H1 (cell line): ENCODE measurements around the gene ATP10D. TPM values are rescaled to one million over a fixed set of nuclear protein-coding genes. Genes with fewer than 3 reads are reported as not detected.

Source experiments
- ATF3 ChIP-seq: IDR thresholded peaks from 2 replicates; pipeline ENCODE4 v1.6.1; 2011; ENCODE audit warnings: low read depth, mild to moderate bottlenecking, low read length; ENCODE audit not compliant: insufficient read depth
- BACH1 ChIP-seq: IDR thresholded peaks from 2 replicates; pipeline ENCODE4 v1.6.1; 2012; ENCODE audit warnings: low read length, improper control_type of control experiment
- BCL11A ChIP-seq, 2 experiments: IDR thresholded peaks; one replicate each; pipeline ENCODE4 v1.6.1; 2011; ENCODE audit warnings: low read depth in 2 of 2, low read length in 2 of 2, mild to moderate bottlenecking in 2 of 2
- BRCA1 ChIP-seq: IDR thresholded peaks from 2 replicates; pipeline ENCODE4 v1.6.1; 2012; ENCODE audit warnings: low read depth, low read length, improper control_type of control experiment
- CBX8 ChIP-seq: fragments of 300-800, 300-1000 bp; sonication (generic); IDR thresholded peaks from 2 replicates; pipeline ENCODE4 v1.7.1; 2016; ENCODE audit warnings: low read depth, low read length, borderline replicate concordance
- CEBPB ChIP-seq: IDR thresholded peaks from 2 replicates; pipeline ENCODE4 v1.6.1; 2012; ENCODE audit warnings: low read depth, low read length
- CHD1 ChIP-seq: IDR thresholded peaks from 2 replicates; pipeline ENCODE4 v1.6.1; 2012; ENCODE audit warnings: low read depth, low read length, improper control_type of control experiment
- CHD2 ChIP-seq: IDR thresholded peaks from 2 replicates; pipeline ENCODE4 v1.6.1; 2012; ENCODE audit warnings: low read length, improper control_type of control experiment
- CTBP2 ChIP-seq: IDR thresholded peaks from 2 replicates; pipeline ENCODE4 v1.7.0; 2011; ENCODE audit warnings: borderline replicate concordance, mild to moderate bottlenecking, moderate library complexity, mixed read lengths, low read length; ENCODE audit not compliant: insufficient read depth, insufficient read length
- EGR1 ChIP-seq: IDR thresholded peaks from 2 replicates; pipeline ENCODE4 v1.6.1; 2011; ENCODE audit warnings: low read depth, low read length, borderline replicate concordance
- EP300 ChIP-seq, 2 experiments: IDR thresholded peaks; 1 replicate in 1 of 2; 2 replicates in 1 of 2; pipeline ENCODE4 v1.6.1; 2011 to 2012; ENCODE audit warnings: low read depth in 2 of 2, low read length in 2 of 2, mild to moderate bottlenecking in 2 of 2, borderline replicate concordance in 1 of 2, inconsistent platforms in 1 of 2, moderate library complexity in 1 of 2
- FOSL1 ChIP-seq: IDR thresholded peaks from 2 replicates; pipeline ENCODE4 v1.6.1; 2011; ENCODE audit warnings: mild to moderate bottlenecking, low read depth, low read length, moderate library complexity; ENCODE audit not compliant: insufficient read depth
- GABPA ChIP-seq: IDR thresholded peaks from 2 replicates; pipeline ENCODE4 v1.6.1; 2011; ENCODE audit warnings: mild to moderate bottlenecking, low read length, moderate library complexity, borderline replicate concordance; ENCODE audit not compliant: insufficient read depth
- JUND ChIP-seq: IDR thresholded peaks from 2 replicates; pipeline ENCODE4 v1.6.1; 2011; ENCODE audit warnings: mild to moderate bottlenecking, improper control_type of control experiment, low read length
- NANOG ChIP-seq: IDR thresholded peaks from 2 replicates; pipeline ENCODE4 v1.6.1; 2011; ENCODE audit warnings: low read length, low read depth, mild to moderate bottlenecking, inconsistent platforms; ENCODE audit not compliant: insufficient read depth, poor library complexity, severe bottlenecking
- NRF1 ChIP-seq: IDR thresholded peaks from 2 replicates; pipeline ENCODE4 v1.6.1; 2011; ENCODE audit warnings: mild to moderate bottlenecking, low read depth, low read length, improper control_type of control experiment
- RFX5 ChIP-seq: IDR thresholded peaks from 2 replicates; pipeline ENCODE4 v1.6.1; 2011; ENCODE audit warnings: low read depth, low read length, improper control_type of control experiment, borderline replicate concordance
- SAP30 ChIP-seq: fragments of 300-600 bp; sonication (generic); IDR thresholded peaks from 2 replicates; pipeline ENCODE4 v1.7.1; 2012; ENCODE audit warnings: low read length, moderate library complexity, mild to moderate bottlenecking, inconsistent platforms; ENCODE audit not compliant: insufficient read depth, insufficient replicate concordance
- SIN3A ChIP-seq, 2 experiments: IDR thresholded peaks in 1 of 2; conservative IDR thresholded peaks in 1 of 2; 2 replicates each; pipeline ENCODE4 v1.6.1; 2011 to 2012; ENCODE audit warnings: low read length in 2 of 2, improper control_type of control experiment in 1 of 2, low read depth in 1 of 2, mild to moderate bottlenecking in 1 of 2
- SIRT6 ChIP-seq: IDR thresholded peaks from one replicate; pipeline ENCODE4 v1.7.1; 2012; ENCODE audit warnings: low read length, inconsistent platforms
- SIX5 ChIP-seq: IDR thresholded peaks from 2 replicates; pipeline ENCODE4 v1.6.1; 2011; ENCODE audit warnings: mild to moderate bottlenecking, low read depth, low read length
- SUZ12 ChIP-seq: fragments of 200-600 bp; sonication (generic); IDR thresholded peaks from 2 replicates; pipeline ENCODE4 v1.6.1; 2012; ENCODE audit warnings: mild to moderate bottlenecking, inconsistent platforms, low read length, moderate library complexity, mixed read lengths
- TEAD4 ChIP-seq: IDR thresholded peaks from 2 replicates; pipeline ENCODE4 v1.6.1; 2012; ENCODE audit warnings: low read depth, low read length, inconsistent platforms, mixed read lengths
- ZNF274 ChIP-seq: IDR thresholded peaks from 2 replicates; pipeline ENCODE4 v1.7.0; 2012; ENCODE audit warnings: low read length, borderline replicate concordance; ENCODE audit errors: extremely low read depth
- polyA plus RNA-seq, 7 experiments: library from polyadenylated mRNA; depleted of rRNA in 3 of 7; stranded (reverse) in 5 of 7; unstranded in 2 of 7; fragments of >200 nt in 5 of 7; fragments of 200-250 nt in 2 of 7; gene quantifications; 1 replicate in 5 of 7; 2 replicates in 1 of 7; 4 replicates in 1 of 7; pipeline versions ENCODE4 v1.2.1 to v1.2.3, GENCODE V29; 2011 to 2013; ENCODE audit warnings: missing spikeins in 2 of 7, mixed read lengths in 2 of 7
- total RNA-seq: library from RNA; stranded (reverse); fragmentation: NEBNext Ultra II Directional; extraction: Animal tissue kit (Norgen Biotek cat#: 25700); gene quantifications from 2 replicates; pipeline ENCODE4 v1.2.1, GENCODE V29; 2021

Gene ATP10D
- total and polyA plus RNA-seq, 2 of the 8 experiments (the other 6 are each of a cell fraction or from before 2014, with no cell fraction given): 2.9 to 5.9 TPM

GRCh38 chr4:47463235-47463956, 21.7 kb upstream of the ATP10D start, which contains the start of gene COMMD8 (continued):
- no peak for TF ChIP-seq CBX8
- no peak for TF ChIP-seq GABPA
- no peak; the same call in 1 of the 2 replicates for TF ChIP-seq CHD2
- no peak for TF ChIP-seq SIRT6
- no peak for TF ChIP-seq TEAD4
- TF ChIP-seq NANOG: peak; percentile 35
- TF ChIP-seq CTBP2: peak; percentile 92
- TF ChIP-seq ATF3: peak; percentile 98
- no peak for TF ChIP-seq BRCA1
- no peak for TF ChIP-seq BACH1
- peak; percentile 83 to 94; a peak in 3 of 4 replicates for TF ChIP-seq SIN3A (conservative IDR thresholded peaks at IDR 0.05 in 1 of 2, IDR thresholded peaks at IDR 0.05 in 1 of 2; ENCODE audit: low read depth in 1 of 2, low read length in 2 of 2)
- no peak for TF ChIP-seq ZNF274
- no peak for TF ChIP-seq SIX5
- TF ChIP-seq CHD1: no peak
- 0 out of 2 replicates have a peak, but pooled peaks have one; percentile 21 for TF ChIP-seq JUND
- TF ChIP-seq SAP30: no peak
- TF ChIP-seq NRF1: peak; percentile 95
- TF ChIP-seq BCL11A (IDR thresholded peaks at IDR 0.05; ENCODE audit: low read depth in 2 of 2, low read length in 2 of 2): no peak
- TF ChIP-seq EGR1: peak; percentile 94
- TF ChIP-seq RFX5: no peak
- TF ChIP-seq CEBPB: peak; percentile 17; the same call in 1 of the 2 replicates
- TF ChIP-seq SUZ12: no peak
- no peak for TF ChIP-seq FOSL1
- peak in 1 of 2 experiments; percentile 88; a peak in 1 of 3 replicates for TF ChIP-seq EP300 (IDR thresholded peaks at IDR 0.05; ENCODE audit: borderline replicate concordance in 1 of 2, low read depth in 2 of 2, low read length in 2 of 2)
